Hematopoietic multipotent progenitor cell (in vitro differentiated cells): ENCODE results near the gene VPS33B. TPM values are rescaled to one million over a fixed set of nuclear protein-coding genes. Genes with fewer than 3 reads are reported as not detected.

Experiments used
- DNase-seq, 3 donors: peaks; one replicate each; pipeline ENCODE4 v3.0.0-alpha.2; 2011 to 2015; ENCODE audit warnings: low read depth in 2 of 3, low spot score in 2 of 3
- total RNA-seq: library from RNA; depleted of rRNA; stranded (reverse); fragments of >200 nt; gene quantifications from one replicate; pipeline ENCODE4 v1.2.3, GENCODE V29; 2012

Gene VPS33B
- total RNA-seq, 1 donor, result 8.3 TPM

GRCh38 chr15:90986790-90987507 is 35.4 kb downstream of the VPS33B start:
- DNase-seq, result no peak

GRCh38 chr15:90982135-90982534 is 40.3 kb downstream of the VPS33B start:
- peak in 1 of 3 donors; percentile 22 for DNase-seq

- DNase-seq, result no peak
Measured at GRCh38 chr15:90981681-90982080, 40.7 kb downstream of the VPS33B start.

- DNase-seq, result no peak
Measured at GRCh38 chr15:90979582-90979981, 42.8 kb downstream of the VPS33B start.

GRCh38 chr15:90974216-90974615 is 48.2 kb downstream of the VPS33B start:
- DNase-seq, result no peak

- DNase-seq, result no peak
Measured at GRCh38 chr15:90972133-90972532, 50.3 kb downstream of the VPS33B start.

- DNase-seq, result no peak
Measured at GRCh38 chr15:90970274-90970673, 52.1 kb downstream of the VPS33B start.

- no peak for DNase-seq
Measured at GRCh38 chr15:90968434-90968833, 54.0 kb downstream of the VPS33B start.

- no peak for DNase-seq
Measured at GRCh38 chr15:90967206-90967605, 55.2 kb downstream of the VPS33B start.

GRCh38 chr15:90966262-90966661 is 56.1 kb downstream of the VPS33B start:
- DNase-seq, result no peak

- no peak for DNase-seq
Measured at GRCh38 chr15:90962021-90962420, 60.4 kb downstream of the VPS33B start.

- DNase-seq, result no peak
Measured at GRCh38 chr15:90960298-90961091, 61.9 kb downstream of the VPS33B start.

- DNase-seq, result no peak
Measured at GRCh38 chr15:90959894-90960293, 62.5 kb downstream of the VPS33B start.

- DNase-seq, result no peak
Measured at GRCh38 chr15:90959028-90959595, 63.3 kb downstream of the VPS33B start.

- no peak for DNase-seq
Measured at GRCh38 chr15:90957791-90958190, 64.6 kb downstream of the VPS33B start.

- peak in 1 of 3 donors; percentile 32 for DNase-seq
Measured at GRCh38 chr15:90957031-90957790, 65.2 kb downstream of the VPS33B start.

GRCh38 chr15:90956274-90957030 is 65.9 kb downstream of the VPS33B start:
- peak; percentile 33 to 83 (median 80) for DNase-seq

- no peak for DNase-seq
Measured at GRCh38 chr15:90955624-90956273, 66.6 kb downstream of the VPS33B start.

GRCh38 chr15:90954712-90955623 is 67.4 kb downstream of the VPS33B start, which contains the start of gene RCCD1:
Gene RCCD1, plus strand, starts transcription at chr15:90954884. Its CDS starts 1,851 bp downstream, at chr15:90956735.
- DNase-seq, result peak; percentile 69 to 95 (median 91)
